ENCODE data around the gene PTGES2. TPM values are rescaled to one million over a fixed set of nuclear protein-coding genes. Genes with fewer than 3 reads are reported as not detected.

PTGES2 gene
- total RNA-seq, 1 donor from 2014 or later = 74.8 TPM

- no peak overlapping the region for H3K27ac Mint-ChIP-seq
- H3K36me3 Mint-ChIP-seq = peaks cover 5% of the 10 kb centered on the region
- H3K4me3 Mint-ChIP-seq = no peak overlapping the region
- H3K4me1 Mint-ChIP-seq = peaks cover 14% of the 10 kb centered on the region
- no peak for TF ChIP-seq CTCF (IDR thresholded peaks at IDR 0.05; ENCODE audit: unreplicated experiment)
- no peaks in the 10 kb centered on the region for H3K27me3 Mint-ChIP-seq (ENCODE audit: low read depth)
- DNase-seq (ENCODE audit: low spot score in 2 of 2, unreplicated experiment in 2 of 2) = no peak
- no peaks in the 10 kb centered on the region for H3K9me3 Mint-ChIP-seq
Observed at GRCh38 chr9:128122809-128123175, 4.7 kb downstream of the PTGES2 start.

- no peak overlapping the region for H3K4me3 Mint-ChIP-seq
Observed at GRCh38 chr9:128121924-128122808, 5.4 kb downstream of the PTGES2 start.

GRCh38 chr9:128121466-128121810, 6.1 kb downstream of the PTGES2 start:
- no peak overlapping the region for H3K4me3 Mint-ChIP-seq

More at GRCh38 chr9:128121924-128122808, 5.4 kb downstream of the PTGES2 start:
- H3K27ac Mint-ChIP-seq = no peak overlapping the region
- no peak for TF ChIP-seq CTCF (IDR thresholded peaks at IDR 0.05; ENCODE audit: unreplicated experiment)
- H3K4me1 Mint-ChIP-seq = peaks cover 17% of the 10 kb centered on the region
- peaks cover 5% of the 10 kb centered on the region for H3K36me3 Mint-ChIP-seq
- no peaks in the 10 kb centered on the region for H3K9me3 Mint-ChIP-seq
- DNase-seq (ENCODE audit: low spot score in 2 of 2, unreplicated experiment in 2 of 2) = no peak
- H3K27me3 Mint-ChIP-seq (ENCODE audit: low read depth) = no peaks in the 10 kb centered on the region

GRCh38 chr9:128120741-128121465, 6.6 kb downstream of the PTGES2 start:
- H3K27ac Mint-ChIP-seq = no peak overlapping the region
- H3K4me3 Mint-ChIP-seq = no peak overlapping the region
- no peak for DNase-seq (ENCODE audit: low spot score in 2 of 2, unreplicated experiment in 2 of 2)
- TF ChIP-seq CTCF (IDR thresholded peaks at IDR 0.05; ENCODE audit: unreplicated experiment) = no peak
- H3K4me1 Mint-ChIP-seq = peaks cover 12% of the 10 kb centered on the region
- H3K9me3 Mint-ChIP-seq = no peaks in the 10 kb centered on the region
- H3K27me3 Mint-ChIP-seq (ENCODE audit: low read depth) = no peaks in the 10 kb centered on the region
- peaks cover 5% of the 10 kb centered on the region for H3K36me3 Mint-ChIP-seq

More at GRCh38 chr9:128121466-128121810, 6.1 kb downstream of the PTGES2 start:
- no peak overlapping the region for H3K27ac Mint-ChIP-seq
- DNase-seq (ENCODE audit: low spot score in 2 of 2, unreplicated experiment in 2 of 2) = no peak
- H3K27me3 Mint-ChIP-seq (ENCODE audit: low read depth) = no peaks in the 10 kb centered on the region
- TF ChIP-seq CTCF (IDR thresholded peaks at IDR 0.05; ENCODE audit: unreplicated experiment) = no peak
- peaks cover 5% of the 10 kb centered on the region for H3K36me3 Mint-ChIP-seq
- H3K4me1 Mint-ChIP-seq = peaks cover 17% of the 10 kb centered on the region
- no peaks in the 10 kb centered on the region for H3K9me3 Mint-ChIP-seq

- H3K27ac Mint-ChIP-seq = no peak overlapping the region
- no peak overlapping the region for H3K4me3 Mint-ChIP-seq
- DNase-seq (ENCODE audit: low spot score in 2 of 2, unreplicated experiment in 2 of 2) = no peak
- peaks cover 6% of the 10 kb centered on the region for H3K4me1 Mint-ChIP-seq
- no peaks in the 10 kb centered on the region for H3K27me3 Mint-ChIP-seq (ENCODE audit: low read depth)
- H3K36me3 Mint-ChIP-seq = peaks cover 5% of the 10 kb centered on the region
- H3K9me3 Mint-ChIP-seq = no peaks in the 10 kb centered on the region
- TF ChIP-seq CTCF (IDR thresholded peaks at IDR 0.05; ENCODE audit: unreplicated experiment) = no peak
Observed at GRCh38 chr9:128120061-128120740, 7.3 kb downstream of the PTGES2 start.
